Measurements from ENCODE around the gene RAB8B. TPM values are rescaled to one million over a fixed set of nuclear protein-coding genes. Genes with fewer than 3 reads are reported as not detected.

The RAB8B gene
- total RNA-seq, 3 donors from 2014 or later = 7.4 to 26.4 (median 18.3) TPM

GRCh38 chr15:63283126-63283525 lies 93.7 kb downstream of the RAB8B start:
- no peak for DNase-seq
- ATAC-seq = no peak
- Histone ChIP-seq H3K4me1 (ENCODE audit: low read depth) (no peaks in the 10 kb centered on the region), H3K4me3 (no peak overlapping the region), H3K9me3 (no peaks in the 10 kb centered on the region), H3K36me3 (ENCODE audit: low read depth) (no peaks in the 10 kb centered on the region)
- intact Hi-C loops (cut with DNase I, micrococcal nuclease) = no loop called here
- TF ChIP-seq CTCF (IDR thresholded peaks at IDR 0.05) = no peak

- no peak for ATAC-seq
- no peak for TF ChIP-seq CTCF (IDR thresholded peaks at IDR 0.05)
These were observed 94.9 kb downstream of the RAB8B start for GRCh38 chr15:63284335-63284734.

GRCh38 chr15:63287109-63287508 lies 97.7 kb downstream of the RAB8B start:
- no peaks in the 10 kb centered on the region for H3K4me1 ChIP-seq (ENCODE audit: low read depth)
- ATAC-seq (no peak), DNase-seq (no peak)
- H3K4me3 ChIP-seq = no peak overlapping the region
- intact Hi-C loops (cut with DNase I, micrococcal nuclease) = loop anchor here in 1 of 2 donors (5.0 kb wide), 1 partner anchor 115 kb away; no protein-coding TSS in a partner anchor
- no peaks in the 10 kb centered on the region for H3K9me3 ChIP-seq
- TF ChIP-seq CTCF (IDR thresholded peaks at IDR 0.05) = no peak
- H3K36me3 ChIP-seq (ENCODE audit: low read depth) = no peaks in the 10 kb centered on the region

More at GRCh38 chr15:63284335-63284734, 94.9 kb downstream of the RAB8B start:
- Histone ChIP-seq H3K9me3 (no peaks in the 10 kb centered on the region), H3K4me3 (no peak overlapping the region), H3K4me1 (ENCODE audit: low read depth) (no peaks in the 10 kb centered on the region), H3K36me3 (ENCODE audit: low read depth) (no peaks in the 10 kb centered on the region)
- no peak for DNase-seq
- intact Hi-C loops (cut with DNase I, micrococcal nuclease) = no loop called here

- ATAC-seq = no peak
- Histone ChIP-seq H3K9me3 (no peaks in the 10 kb centered on the region), H3K4me3 (no peak overlapping the region), H3K36me3 (ENCODE audit: low read depth) (no peaks in the 10 kb centered on the region), H3K4me1 (ENCODE audit: low read depth) (no peaks in the 10 kb centered on the region)
- DNase-seq = no peak
- intact Hi-C loops (cut with DNase I, micrococcal nuclease) = loop anchor here in 1 of 2 donors (5.0 kb wide), 1 partner anchor 114 kb away; no protein-coding TSS in a partner anchor
- TF ChIP-seq CTCF (IDR thresholded peaks at IDR 0.05) = no peak
These were observed 98.9 kb downstream of the RAB8B start for GRCh38 chr15:63288342-63288741.

GRCh38 chr15:63288778-63289378 lies 99.5 kb downstream of the RAB8B start:
- intact Hi-C loops (cut with DNase I, micrococcal nuclease) = loop anchor here in 1 of 2 donors (5.0 kb wide), 1 partner anchor 113 kb away; no protein-coding TSS in a partner anchor
- Histone ChIP-seq H3K4me1 (ENCODE audit: low read depth) (no peaks in the 10 kb centered on the region), H3K36me3 (ENCODE audit: low read depth) (no peaks in the 10 kb centered on the region), H3K4me3 (no peak overlapping the region), H3K9me3 (no peaks in the 10 kb centered on the region)
- ATAC-seq = peak; percentile 69
- DNase-seq = peak in 1 of 3 donors; percentile 39
- TF ChIP-seq CTCF (IDR thresholded peaks at IDR 0.05) = no peak

Data from mucosa of descending colon (tissue), 3 donors.